Fibroblast of lung (primary cell): ENCODE measurements around the gene BTNL3.
"Not testable (repeated sequence)": the region's sequence is repeated elsewhere in the genome, so short reads cannot be mapped to it uniquely, and the experiment has no call there.

Experiments used
- CTCF ChIP-seq, 2 donors: IDR thresholded peaks in 1 of 2; conservative IDR thresholded peaks in 1 of 2; 1 replicate in 1 of 2; 2 replicates in 1 of 2; pipeline ENCODE4 v1.5.1; 2011 to 2012; ENCODE audit warnings: low read length in 2 of 2, control low read depth in 1 of 2, inconsistent platforms in 1 of 2, low read depth in 1 of 2, mild to moderate bottlenecking in 1 of 2
- EZH2 ChIP-seq: IDR thresholded peaks from 2 replicates; pipeline ENCODE4 v1.5.1; 2012; ENCODE audit warnings: low read length, control low read depth, mild to moderate bottlenecking; ENCODE audit errors: missing control alignments

GRCh38 chr5:181017448-181017847 is 28.8 kb downstream of the BTNL3 start:
- TF ChIP-seq CTCF (conservative IDR thresholded peaks at IDR 0.05 in 1 of 2, IDR thresholded peaks at IDR 0.05 in 1 of 2; ENCODE audit: low read depth in 1 of 2, low read length in 2 of 2); EZH2: not testable (repeated sequence)
